GM18511 (cell line): ENCODE data around the gene PAFAH1B2.
"Not testable (repeated sequence)": the region's sequence is repeated elsewhere in the genome, so short reads cannot be mapped to it uniquely, and the experiment has no call there.

Source experiments
- ATAC-seq: cut with Tn5 transposase; IDR thresholded peaks from one replicate; pipeline ENCODE4 v1.9.1; 2021; ENCODE audit warnings: mild to moderate bottlenecking, moderate library complexity; ENCODE audit not compliant: unreplicated experiment

Gene PAFAH1B2

DNA sequence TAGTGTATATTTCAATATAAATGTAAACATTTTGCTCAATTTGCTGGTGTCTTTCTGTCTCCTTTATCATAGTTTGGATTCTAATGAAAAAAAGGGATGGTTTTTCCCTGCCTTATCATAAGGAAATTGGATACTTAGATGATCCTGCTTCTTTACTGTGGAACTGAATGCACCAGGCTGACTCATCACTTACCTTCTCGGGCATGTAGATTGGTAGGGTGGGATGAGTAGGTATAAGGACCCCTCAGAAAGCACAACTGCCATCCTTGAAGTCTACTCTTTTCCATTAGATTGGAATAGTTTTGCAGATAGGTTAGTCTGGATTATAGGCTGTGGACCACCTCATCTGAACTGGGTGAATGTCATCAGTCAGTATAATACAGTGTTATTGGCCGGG lies 26.9 kb downstream of the PAFAH1B2 start:
- no peak for ATAC-seq

DNA sequence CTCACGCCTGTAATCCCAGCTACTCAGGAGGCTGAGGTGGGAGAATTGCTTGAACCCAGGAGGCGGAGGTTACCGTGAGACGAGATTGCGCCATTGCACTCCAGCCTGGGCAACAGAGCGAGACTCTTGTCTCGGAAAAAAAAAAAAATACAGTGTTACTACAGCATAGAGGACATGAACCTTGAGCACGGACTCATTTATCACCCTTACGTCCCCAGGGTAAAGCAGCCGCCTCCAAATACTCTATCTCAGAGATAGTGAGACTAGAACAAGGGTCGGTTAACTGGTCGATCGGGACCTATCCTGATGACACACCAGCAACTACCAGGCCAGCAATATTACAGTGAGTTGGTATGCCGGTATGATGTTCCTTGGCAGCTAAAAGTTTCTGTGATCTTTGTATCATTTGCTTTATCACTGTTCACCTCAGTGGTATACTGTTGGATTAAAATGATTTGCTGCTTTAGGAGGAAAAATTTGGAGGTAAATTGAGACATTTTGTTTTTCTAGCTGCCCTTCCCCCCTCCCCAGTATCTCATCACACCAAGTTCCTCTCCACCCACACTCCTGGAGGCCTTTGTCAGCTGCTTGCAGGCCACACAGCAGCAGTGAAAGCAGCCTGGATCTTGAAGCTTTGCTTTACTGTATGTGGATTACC lies 27.4 kb downstream of the PAFAH1B2 start:
- no peak for ATAC-seq

DNA sequence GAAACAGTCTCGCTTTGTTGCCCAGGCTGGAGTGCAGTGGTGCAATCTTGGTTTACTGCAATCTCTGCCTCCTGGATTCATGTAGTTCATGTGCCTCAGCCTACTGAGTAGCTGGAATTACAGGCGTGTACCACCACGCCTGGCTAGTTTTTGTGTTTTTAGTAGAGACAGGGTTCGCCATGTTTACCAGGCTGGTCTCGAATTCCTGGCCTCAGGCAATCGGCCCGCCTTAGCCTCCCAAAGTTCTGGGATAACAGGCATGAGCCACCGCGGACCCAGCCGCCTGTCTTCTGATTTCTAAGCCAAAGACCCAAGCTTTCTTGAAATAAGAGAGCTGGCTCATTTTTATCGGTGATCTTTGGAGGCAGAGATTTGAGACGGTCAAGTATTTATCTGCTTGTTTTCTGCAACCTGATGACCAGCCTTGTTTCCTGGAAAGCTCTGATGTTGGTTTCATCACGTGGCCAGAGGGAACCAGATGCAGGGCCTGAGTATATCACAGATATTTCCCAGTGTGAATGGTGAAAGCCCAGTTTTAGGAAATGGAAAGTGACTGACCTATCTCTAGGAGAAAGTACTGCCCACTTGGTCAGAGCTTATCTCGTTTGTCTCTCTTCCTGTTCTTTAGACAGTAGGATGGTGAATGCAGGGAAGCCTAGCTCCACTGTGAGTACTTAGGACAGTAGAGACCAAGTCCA lies 28.8 kb downstream of the PAFAH1B2 start:
- ATAC-seq, result no peak

DNA sequence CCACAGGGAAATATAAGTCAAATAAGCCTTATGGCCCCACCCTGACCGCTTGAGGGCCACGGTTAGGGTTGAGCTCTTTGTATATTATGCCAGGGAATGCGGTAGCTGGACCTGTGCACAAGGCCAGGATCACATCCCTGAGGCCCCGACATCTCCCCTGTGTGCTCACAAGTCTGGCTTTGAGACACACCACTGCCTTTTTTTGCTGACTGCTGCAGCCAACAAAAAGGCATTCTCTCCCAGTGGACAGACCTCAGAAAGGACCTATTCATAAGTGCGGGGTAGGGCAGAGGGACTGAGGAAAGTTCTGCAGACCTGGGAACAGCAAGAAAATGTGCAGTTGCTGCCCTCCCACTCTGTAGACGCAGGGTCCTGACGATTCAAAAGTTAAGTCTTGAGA lies 31.0 kb downstream of the PAFAH1B2 start:
- no peak for ATAC-seq

DNA sequence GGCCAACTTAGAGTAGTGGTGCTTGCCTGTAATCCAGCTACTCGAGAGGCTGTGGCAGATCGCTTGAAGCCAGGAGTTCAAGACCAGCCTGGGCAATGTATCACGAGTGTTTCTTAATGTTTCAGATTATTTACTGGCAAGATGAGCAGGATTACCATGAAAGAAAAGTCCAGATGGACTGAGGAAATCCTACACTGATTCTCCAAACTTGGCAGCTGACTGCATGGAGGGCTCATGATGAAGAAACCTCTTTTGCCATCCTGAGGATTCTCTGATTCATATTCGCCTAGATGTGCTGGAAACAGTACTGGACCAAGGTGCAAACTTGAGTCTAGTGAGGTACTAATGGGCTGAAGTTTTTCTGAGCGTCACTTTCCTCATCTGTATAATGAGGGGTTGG lies 31.7 kb downstream of the PAFAH1B2 start:
- no peak for ATAC-seq

DNA sequence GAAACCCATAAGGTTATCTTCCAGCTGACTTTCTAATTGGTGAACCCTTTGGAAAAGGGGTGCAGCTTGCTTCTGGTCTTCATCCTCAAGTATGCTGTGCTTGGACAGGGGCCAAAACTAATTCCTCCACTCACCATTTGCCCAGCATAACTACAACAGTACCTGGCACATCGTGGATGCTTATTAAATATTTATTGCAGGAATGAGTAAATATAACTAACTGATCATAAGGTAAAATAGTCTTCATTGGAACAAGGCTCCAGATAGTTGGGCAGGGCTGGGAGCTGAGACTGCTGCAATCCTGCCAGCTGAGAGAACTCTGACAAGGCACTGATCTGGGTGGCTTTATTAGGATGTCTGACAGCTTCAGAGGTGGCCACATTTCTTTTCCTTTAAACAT lies 32.1 kb downstream of the PAFAH1B2 start:
- ATAC-seq, result no peak

DNA sequence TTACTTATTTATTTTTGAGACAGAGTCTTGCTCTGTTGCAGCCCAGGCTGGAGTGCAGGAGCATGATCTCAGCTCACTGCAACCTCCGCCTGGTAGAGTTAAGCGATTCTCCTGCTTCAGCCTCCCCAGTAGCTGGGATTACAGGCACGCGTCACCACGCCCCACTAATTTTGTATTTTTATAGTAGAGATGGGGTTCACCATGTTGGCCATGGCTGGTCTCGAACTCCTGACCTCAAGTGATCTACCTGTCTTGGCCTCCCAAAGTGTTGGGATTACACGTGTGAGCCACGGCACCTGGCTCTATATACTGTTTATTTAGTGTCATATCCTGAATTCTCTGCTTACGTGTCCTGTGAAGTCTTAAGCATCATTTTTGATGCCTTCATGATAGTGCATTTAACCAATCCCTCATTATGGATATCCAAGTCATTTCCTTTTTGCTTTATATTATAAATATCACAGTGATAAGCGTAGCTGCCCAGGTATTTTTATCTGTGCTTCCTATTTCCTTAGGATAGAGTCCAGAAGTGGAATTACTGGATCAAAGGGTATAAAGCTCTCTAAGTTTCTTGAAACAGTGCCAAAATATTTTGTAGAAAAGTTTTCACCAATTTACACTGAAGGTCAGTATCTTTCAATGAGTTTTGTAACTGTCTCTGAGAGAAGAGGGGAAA lies 33.6 kb downstream of the PAFAH1B2 start:
- no peak for ATAC-seq

DNA sequence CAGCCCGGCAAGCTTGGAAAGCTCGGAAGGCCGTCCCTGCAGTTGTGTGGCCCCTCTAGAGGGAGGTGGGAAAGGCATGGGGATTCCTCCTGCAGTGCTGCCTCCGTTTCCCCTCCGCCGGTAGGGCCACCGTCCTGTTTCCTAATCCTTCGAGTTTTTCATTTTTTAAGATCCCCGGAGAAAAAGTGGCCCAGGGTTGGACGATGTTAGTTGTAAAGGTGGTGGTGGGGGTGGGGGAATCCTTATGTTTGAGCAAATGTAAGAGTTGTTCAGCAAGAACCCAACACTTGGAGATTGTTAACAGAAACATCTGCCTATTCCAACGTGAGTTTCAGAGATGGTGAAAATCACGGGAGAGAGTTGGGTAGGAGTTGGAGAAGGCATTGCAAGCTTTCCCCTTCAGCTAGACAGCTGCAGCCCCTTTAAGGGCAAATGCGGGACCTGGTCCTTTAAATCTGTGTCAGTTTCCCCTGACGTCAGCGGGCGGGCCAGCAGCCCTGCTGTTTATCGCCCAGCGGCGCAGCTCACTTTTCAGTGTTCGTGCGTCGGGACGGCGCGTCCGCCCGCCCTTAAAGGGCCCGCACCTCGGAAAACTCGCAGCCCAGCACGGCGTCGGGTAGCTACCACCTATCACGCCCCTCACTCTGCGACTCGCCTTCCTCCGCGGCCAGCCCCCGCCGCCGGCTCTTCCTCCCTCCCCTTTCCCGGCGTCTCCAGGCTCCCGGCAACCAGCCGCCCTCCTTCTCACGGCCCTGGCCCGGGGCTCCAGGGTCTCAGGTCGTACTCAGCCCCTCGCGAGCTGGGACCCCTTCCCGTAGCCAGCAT lies 34.3 kb downstream of the PAFAH1B2 start, which contains the start of gene SIDT2:
SIDT2 (plus strand) TSS at position 534 of the 825 bp plus-strand sequence. CDS start 521 bp downstream, outside the sequence.
- ATAC-seq, result peak; percentile 90

DNA sequence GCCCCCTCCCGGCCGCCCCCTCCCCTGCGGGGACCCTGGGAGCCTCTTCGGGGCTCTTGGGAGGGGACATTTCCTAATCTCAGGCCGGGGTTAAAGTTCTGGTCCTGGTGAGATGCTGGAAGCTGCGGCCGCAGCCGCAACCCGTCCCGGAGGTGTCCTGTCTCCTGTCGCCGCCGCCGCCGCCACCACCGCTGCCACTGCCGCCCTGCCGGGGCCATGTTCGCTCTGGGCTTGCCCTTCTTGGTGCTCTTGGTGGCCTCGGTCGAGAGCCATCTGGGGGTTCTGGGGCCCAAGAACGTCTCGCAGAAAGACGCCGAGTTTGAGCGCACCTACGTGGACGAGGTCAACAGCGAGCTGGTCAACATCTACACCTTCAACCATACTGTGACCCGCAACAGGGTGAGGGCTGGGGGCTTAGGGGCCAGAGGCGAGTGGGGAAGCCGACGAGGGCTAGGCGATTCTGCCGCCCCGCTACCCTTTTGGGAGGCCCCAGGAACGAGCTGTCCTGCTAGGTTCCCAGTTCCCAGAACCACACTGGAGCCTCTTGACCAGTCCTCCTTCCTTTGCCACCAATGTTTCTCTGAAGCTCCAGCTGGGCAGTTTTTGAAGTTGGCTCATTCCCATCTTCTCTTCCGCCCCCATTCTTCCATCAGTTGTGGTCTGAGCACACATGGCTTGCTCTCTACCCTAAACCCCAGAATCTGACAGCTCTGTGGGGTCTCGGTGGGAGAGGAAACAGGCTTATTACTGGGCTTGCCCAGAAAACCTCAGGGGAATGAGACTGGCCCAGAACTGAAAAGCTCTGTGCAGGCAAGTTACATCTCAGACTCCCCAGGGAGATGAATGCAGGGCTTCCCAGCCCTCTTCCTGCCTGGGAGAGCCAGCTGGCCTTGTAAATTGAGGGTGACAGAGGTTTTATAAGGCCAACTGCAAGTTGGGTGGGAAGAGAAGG lies 35.2 kb downstream of the PAFAH1B2 start:
- peak; percentile 44 for ATAC-seq

DNA sequence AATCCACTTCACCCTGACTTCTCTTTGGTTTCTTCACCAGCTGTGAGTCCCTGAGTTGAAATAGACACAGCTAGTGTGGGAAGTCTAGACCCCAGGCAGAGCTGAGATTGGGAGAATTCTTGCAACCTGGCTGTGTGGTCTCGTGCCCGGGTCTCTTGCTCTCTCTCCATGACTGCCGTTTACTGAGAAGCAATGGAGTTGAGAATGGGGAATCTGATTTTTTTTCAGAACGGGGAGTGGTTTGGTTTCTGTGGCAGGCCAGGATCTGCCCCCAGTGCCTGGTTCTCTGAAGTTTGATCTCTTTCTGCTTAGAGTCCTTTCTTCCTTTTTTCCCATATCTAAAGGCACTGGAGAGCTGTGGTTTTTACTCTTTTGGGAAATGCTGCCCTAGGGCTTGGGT lies 35.9 kb downstream of the PAFAH1B2 start:
- no peak for ATAC-seq

DNA sequence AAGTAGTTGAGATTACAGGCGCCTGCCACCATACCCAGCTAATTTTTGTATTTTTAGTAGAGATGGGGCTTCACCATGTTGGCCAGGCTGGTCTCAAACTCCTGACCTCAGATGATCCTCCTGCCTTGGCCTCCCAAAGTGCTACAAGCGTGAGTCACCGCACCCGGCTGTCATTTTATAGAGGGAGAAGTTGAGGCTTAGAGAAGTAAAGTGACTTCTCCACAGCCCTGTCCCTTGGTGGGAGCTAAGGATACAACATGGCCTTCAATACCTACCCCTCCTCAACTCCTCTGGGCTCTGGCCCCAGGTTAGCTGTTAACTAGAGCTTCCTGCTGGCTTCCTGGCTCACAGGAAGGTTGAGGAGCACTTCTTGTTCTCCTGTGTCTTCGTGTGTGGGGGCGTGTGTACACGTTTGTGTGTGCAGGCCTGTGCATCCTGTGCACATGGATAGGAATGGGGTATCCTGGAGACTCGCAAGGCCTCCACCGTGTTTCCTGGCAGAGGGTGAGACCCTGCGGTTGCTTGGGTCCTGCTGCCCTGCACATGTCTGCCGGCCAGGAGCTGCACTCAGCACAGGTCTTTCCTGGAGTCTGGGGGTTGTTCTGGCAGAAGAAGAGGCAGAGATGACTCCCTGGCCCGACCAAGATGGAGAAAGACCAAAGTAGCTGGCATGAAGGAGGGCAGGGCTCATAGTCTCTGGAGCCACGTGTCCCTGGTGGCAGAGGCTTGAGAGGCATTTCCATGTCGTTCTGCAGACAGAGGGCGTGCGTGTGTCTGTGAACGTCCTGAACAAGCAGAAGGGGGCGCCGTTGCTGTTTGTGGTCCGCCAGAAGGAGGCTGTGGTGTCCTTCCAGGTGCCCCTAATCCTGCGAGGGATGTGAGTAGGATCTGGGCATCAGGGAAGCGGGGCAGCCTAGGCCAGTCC lies 36.8 kb downstream of the PAFAH1B2 start:
- peak; percentile 27 for ATAC-seq

DNA sequence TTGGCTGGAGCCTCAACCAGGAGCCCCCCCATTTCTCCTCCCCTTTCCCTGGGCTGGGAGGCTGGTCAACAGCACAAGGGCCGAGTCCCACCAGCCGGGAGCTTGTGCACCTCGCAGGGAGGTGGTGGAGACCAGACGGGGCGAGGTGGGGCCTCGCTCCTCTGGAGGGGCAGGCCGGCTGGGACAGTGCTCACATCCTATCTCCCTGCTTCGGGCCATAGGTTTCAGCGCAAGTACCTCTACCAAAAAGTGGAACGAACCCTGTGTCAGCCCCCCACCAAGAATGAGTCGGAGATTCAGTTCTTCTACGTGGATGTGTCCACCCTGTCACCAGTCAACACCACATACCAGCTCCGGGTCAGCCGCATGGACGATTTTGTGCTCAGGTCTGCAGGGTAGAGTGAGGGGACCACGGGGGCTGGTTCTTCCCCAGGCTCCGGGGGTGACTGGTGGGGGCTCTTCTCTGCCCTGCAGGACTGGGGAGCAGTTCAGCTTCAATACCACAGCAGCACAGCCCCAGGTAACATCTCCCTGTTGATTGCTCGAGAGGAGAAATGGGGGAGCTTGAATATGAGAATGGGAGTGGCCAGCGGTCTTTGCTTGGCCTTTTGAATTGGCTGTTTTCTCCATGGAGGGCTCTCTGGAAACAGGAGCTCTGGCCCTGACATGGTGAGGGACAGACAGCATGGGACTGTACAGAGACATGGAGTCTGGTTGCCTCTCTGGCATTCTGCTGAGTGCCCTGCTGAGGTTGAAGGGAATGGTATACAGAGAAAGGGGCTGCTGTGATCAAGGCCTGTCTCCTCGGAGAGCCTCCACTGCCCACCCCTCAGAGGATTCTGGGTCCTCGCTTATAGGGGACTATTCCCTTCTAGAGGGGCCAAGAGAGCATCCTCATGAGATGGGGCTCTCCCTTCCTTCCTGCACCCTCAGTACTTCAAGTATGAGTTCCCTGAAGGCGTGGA lies 37.8 kb downstream of the PAFAH1B2 start:
- ATAC-seq, result no peak

DNA sequence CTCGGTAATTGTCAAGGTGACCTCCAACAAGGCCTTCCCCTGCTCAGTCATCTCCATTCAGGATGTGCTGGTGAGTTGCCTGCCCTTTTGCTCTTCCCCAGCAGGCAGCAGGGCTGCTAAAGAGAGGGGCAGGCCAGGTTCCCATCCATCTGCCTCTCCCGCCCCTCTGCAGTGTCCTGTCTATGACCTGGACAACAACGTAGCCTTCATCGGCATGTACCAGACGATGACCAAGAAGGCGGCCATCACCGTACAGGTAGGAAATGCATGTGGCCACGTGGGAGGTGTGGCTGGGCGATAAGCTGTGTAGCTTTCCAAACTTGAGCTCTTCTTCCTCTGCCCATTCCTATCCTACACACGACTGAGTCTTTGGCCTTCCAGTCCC lies 38.5 kb downstream of the PAFAH1B2 start:
- no peak for ATAC-seq

DNA sequence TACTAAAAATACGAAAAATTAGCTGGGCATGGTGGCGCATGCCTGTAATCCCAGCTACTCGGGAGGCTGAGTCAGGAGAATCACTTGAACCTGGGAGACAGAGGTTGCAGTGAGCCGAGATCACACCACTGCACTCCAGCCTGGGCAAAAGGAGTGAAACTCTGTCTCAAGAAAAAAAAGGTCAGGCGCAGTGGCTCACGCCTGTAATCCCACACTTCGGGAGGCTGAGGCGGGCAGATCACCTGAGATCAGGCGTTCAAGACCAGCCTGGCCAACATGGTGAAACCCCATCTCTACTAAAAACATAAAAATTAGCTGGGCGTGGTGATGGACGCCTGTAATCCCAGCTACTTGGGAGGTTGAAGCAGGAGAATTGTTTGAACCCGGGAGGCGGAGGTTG lies 39.1 kb downstream of the PAFAH1B2 start:
- ATAC-seq, result not testable (repeated sequence)

DNA sequence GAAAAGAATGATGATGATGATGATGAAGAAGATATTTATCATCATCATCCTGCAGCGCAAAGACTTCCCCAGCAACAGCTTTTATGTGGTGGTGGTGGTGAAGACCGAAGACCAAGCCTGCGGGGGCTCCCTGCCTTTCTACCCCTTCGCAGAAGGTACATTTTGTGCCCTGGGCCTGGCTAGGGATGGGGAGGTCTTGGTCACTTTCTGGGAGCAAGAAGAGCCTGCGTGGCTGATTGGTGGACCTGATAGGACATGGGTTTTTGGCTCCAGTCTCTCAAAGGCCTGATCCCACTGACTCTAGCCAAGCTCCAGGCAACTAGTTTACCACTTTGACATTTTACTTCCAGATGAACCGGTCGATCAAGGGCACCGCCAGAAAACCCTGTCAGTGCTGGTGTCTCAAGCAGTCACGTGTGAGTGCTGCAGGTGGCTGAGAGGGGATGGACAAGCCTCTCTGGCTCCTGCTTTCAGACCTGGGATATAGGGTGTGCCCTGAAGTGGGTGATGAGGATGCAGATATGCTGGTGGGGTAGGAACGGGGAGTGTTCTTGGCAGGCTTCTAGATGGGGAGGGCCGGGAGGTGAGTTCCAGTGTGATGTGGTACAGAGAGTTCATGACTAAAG lies 39.8 kb downstream of the PAFAH1B2 start:
- ATAC-seq, result no peak

DNA sequence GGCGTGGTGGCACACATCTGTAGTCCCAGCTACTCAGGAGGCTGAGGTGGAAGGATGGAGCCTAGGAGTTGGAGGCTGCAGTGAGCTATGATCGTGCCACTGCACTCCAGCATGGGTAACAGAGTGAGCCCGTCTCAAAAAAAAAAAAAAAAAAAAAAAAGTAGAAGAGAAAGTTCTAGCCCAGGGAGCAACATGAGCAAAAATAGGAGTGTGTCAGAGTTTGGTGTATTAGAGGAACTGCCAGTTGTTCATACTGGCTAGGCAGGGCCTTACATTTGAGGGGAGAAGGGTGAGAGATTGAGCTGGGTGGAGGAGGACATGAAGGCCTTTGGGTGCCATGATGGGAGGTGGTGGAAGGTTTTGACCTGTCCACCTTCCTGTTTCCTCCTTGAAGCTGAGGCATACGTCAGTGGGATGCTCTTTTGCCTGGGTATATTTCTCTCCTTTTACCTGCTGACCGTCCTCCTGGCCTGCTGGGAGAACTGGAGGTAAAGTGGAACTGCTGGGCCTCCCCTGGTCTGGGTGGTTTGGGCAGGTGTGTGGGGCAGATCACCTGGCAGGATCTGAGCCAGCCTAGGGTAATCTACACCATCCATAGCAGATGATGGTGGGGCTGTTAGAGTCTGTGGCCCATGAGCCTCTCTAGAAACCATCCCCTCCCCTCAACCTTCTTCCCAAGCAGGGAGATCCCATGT lies 41.8 kb downstream of the PAFAH1B2 start:
- ATAC-seq, result peak; percentile 47

DNA sequence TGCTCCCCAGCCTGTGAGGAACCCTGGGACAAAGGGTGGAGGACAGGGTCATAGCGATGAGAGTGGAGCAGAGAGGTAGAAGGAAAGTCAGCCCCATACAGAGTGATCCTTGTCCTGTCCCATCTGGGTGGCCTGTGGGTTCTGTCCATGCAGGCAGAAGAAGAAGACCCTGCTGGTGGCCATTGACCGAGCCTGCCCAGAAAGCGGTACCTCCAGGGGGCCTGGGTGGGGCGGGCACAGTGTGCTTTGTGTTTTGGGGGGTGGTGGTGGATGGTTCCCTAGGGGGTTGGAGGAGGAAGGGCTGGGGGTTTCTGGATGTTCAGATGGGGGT lies 42.3 kb downstream of the PAFAH1B2 start:
- ATAC-seq, result no peak
